SK-N-SH treated with all-trans-retinoic acid at 6 μM for 48 hours (cell line): Measurements from ENCODE around the gene ART3.

Source experiments
- ISL1 ChIP-seq: fragments of 250-450 bp; sonication (Bioruptor Pico); IDR thresholded peaks from 2 replicates; pipeline ENCODE4 v2.1.2; 2022; ENCODE audit warnings: mild to moderate bottlenecking, moderate library complexity
- OSR1 ChIP-seq: fragments of 250-450 bp; sonication (Bioruptor Pico); IDR thresholded peaks from 2 replicates; pipeline ENCODE4 v1.8.0; 2022; ENCODE audit warnings: moderate library complexity, mild to moderate bottlenecking, inconsistent platforms
- PPARA ChIP-seq: fragments of 250-450 bp; sonication (Bioruptor Pico); IDR thresholded peaks from 2 replicates; pipeline ENCODE4 v1.5.0; 2020; ENCODE audit warnings: mild to moderate bottlenecking, borderline replicate concordance
- RARB ChIP-seq: fragments of 250-450 bp; sonication (Bioruptor Pico); IDR thresholded peaks from 2 replicates; pipeline ENCODE4 v1.8.0; 2021; ENCODE audit warnings: mild to moderate bottlenecking, moderate library complexity
- TOX ChIP-seq: fragments of 250-450 bp; sonication (Bioruptor Pico); IDR thresholded peaks from 2 replicates; pipeline ENCODE4 v1.8.0; 2021; ENCODE audit warnings: mild to moderate bottlenecking, moderate library complexity, borderline replicate concordance
- ZFP3 ChIP-seq: fragments of 250-450 bp; sonication (Bioruptor Pico); IDR thresholded peaks from 2 replicates; pipeline ENCODE4 v1.5.0; 2020; ENCODE audit warnings: mild to moderate bottlenecking, moderate library complexity
- ZFP30 ChIP-seq: fragments of 450-650 bp; formaldehyde crosslinking; IDR thresholded peaks from 2 replicates; pipeline ENCODE4 v1.5.0; 2022; ENCODE audit warnings: mild to moderate bottlenecking, moderate library complexity
- ZNF565 ChIP-seq: fragments of 450-650 bp; formaldehyde crosslinking; conservative IDR thresholded peaks from 2 replicates; pipeline ENCODE4 v1.5.0; 2020; ENCODE audit warnings: low read depth, mild to moderate bottlenecking, moderate library complexity
- TF ChIP-seq, protein P1 (sequence below): fragments of 250-450 bp; sonication (Bioruptor Pico); IDR thresholded peaks from 2 replicates; pipeline ENCODE4 v1.8.0; 2021; ENCODE audit warnings: low read depth, mild to moderate bottlenecking, moderate library complexity, borderline replicate concordance
- TF ChIP-seq, protein P2 (sequence below): fragments of 250-450 bp; sonication (Bioruptor Pico); IDR thresholded peaks from 2 replicates; pipeline ENCODE4 v1.5.1; 2021; ENCODE audit warnings: mild to moderate bottlenecking, moderate library complexity

DNA sequence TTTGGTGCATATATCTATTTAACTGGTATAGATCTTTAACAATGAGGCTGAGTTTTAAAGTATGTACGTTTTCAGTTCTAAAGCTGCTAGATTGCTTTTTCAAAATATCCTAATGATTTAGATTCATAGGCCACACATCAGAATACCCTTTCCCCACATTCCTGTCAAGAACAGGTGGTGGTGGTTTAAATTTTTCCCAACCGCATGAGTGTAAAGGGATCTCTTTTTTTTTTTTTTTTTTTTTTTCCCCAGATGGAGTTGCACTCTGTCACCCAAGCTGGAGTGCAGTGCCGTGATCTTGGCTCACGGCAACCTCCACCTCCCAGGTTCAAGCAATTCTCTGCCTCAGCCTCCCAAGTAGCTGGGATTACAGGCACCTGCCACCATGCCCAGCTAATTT is 45.7 kb downstream of the ART3 start:
- TF ChIP-seq ZFP3: no peak
- no peak for TF ChIP-seq TOX
- TF ChIP-seq, protein P1, sequence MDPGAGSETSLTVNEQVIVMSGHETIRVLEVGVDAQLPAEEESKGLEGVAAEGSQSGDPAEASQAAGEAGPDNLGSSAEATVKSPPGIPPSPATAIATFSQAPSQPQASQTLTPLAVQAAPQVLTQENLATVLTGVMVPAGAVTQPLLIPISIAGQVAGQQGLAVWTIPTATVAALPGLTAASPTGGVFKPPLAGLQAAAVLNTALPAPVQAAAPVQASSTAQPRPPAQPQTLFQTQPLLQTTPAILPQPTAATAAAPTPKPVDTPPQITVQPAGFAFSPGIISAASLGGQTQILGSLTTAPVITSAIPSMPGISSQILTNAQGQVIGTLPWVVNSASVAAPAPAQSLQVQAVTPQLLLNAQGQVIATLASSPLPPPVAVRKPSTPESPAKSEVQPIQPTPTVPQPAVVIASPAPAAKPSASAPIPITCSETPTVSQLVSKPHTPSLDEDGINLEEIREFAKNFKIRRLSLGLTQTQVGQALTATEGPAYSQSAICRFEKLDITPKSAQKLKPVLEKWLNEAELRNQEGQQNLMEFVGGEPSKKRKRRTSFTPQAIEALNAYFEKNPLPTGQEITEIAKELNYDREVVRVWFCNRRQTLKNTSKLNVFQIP: no peak
- no peak for TF ChIP-seq RARB (CRISPR knock-in tag)
- TF ChIP-seq, protein P2, sequence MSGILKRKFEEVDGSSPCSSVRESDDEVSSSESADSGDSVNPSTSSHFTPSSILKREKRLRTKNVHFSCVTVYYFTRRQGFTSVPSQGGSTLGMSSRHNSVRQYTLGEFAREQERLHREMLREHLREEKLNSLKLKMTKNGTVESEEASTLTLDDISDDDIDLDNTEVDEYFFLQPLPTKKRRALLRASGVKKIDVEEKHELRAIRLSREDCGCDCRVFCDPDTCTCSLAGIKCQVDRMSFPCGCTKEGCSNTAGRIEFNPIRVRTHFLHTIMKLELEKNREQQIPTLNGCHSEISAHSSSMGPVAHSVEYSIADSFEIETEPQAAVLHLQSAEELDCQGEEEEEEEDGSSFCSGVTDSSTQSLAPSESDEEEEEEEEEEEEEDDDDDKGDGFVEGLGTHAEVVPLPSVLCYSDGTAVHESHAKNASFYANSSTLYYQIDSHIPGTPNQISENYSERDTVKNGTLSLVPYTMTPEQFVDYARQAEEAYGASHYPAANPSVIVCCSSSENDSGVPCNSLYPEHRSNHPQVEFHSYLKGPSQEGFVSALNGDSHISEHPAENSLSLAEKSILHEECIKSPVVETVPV: no peak
- no peak for TF ChIP-seq ZNF565
- no peak for TF ChIP-seq PPARA (CRISPR knock-in tag)
- no peak for TF ChIP-seq ZFP30 (CRISPR knock-in tag)
- no peak for TF ChIP-seq ISL1 (CRISPR knock-in tag)
- TF ChIP-seq OSR1 (CRISPR knock-in tag): no peak
